Neural cell (in vitro differentiated cells): ENCODE measurements around the gene CNOT2. TPM values are rescaled to one million over a fixed set of nuclear protein-coding genes. Genes with fewer than 3 reads are reported as not detected.

Experiments
- H2AFZ ChIP-seq: fragments of 200-600, 300-800 bp; sonication (generic), shearing (Covaris generic); 2 replicates; pipeline ENCODE4 v1.6.0; 2014; ENCODE audit warnings: low read depth, mild to moderate bottlenecking, antibody characterized with exemption, low read length, moderate library complexity
- H3F3A ChIP-seq: fragments of 200-600 bp; shearing (Covaris generic); 2 replicates; pipeline ENCODE4 v1.6.1; 2016; ENCODE audit warnings: mild to moderate bottlenecking, moderate library complexity, mixed read lengths, antibody characterized with exemption, low read length; ENCODE audit not compliant: insufficient read depth, poor library complexity, severe bottlenecking
- H3K27ac ChIP-seq: fragments of 200-600, 300-800 bp; sonication (generic), shearing (Covaris generic); 2 replicates; pipeline ENCODE4 v1.5.1; 2014; ENCODE audit warnings: mild to moderate bottlenecking, low read length, moderate library complexity
- H3K27me3 ChIP-seq: fragments of 300-800, 200-600 bp; sonication (generic), shearing (Covaris generic); 2 replicates; pipeline ENCODE4 v1.6.0; 2014; ENCODE audit warnings: mild to moderate bottlenecking, low read depth, low read length, moderate library complexity; ENCODE audit not compliant: insufficient read depth
- H3K36me3 ChIP-seq: fragments of 300-800, 200-600 bp; sonication (generic), shearing (Covaris generic); 2 replicates; pipeline ENCODE4 v1.5.1; 2014; ENCODE audit warnings: mild to moderate bottlenecking, antibody characterized with exemption, low read length, moderate library complexity; ENCODE audit not compliant: insufficient read depth
- H3K4me2 ChIP-seq: fragments of 300-800, 200-600 bp; sonication (generic), shearing (Covaris generic); 2 replicates; pipeline ENCODE4 v1.6.0; 2014; ENCODE audit warnings: mild to moderate bottlenecking, low read length
- H3K4me3 ChIP-seq: fragments of 300-800, 200-600 bp; sonication (generic), shearing (Covaris generic); 2 replicates; pipeline ENCODE4 v1.5.1; 2014; ENCODE audit warnings: mild to moderate bottlenecking, low read length, moderate library complexity
- H3K79me2 ChIP-seq: fragments of 200-600 bp; shearing (Covaris generic); replicated peaks from 2 replicates; pipeline ENCODE4 v1.6.0; 2014; ENCODE audit warnings: mild to moderate bottlenecking, low read length, moderate library complexity; ENCODE audit not compliant: insufficient read depth
- H3K9ac ChIP-seq: fragments of 300-800, 200-600 bp; sonication (generic), shearing (Covaris generic); 2 replicates; pipeline ENCODE4 v1.6.1; 2016; ENCODE audit warnings: mild to moderate bottlenecking, low read length, mixed read lengths
- H3K9me2 ChIP-seq: fragments of 200-600 bp; shearing (Covaris generic); 2 replicates; pipeline ENCODE4 v1.6.1; 2016; ENCODE audit warnings: mild to moderate bottlenecking, low read length, mixed read lengths; ENCODE audit not compliant: insufficient read depth
- H3K9me3 ChIP-seq: fragments of 200-600, 300-800 bp; sonication (generic), shearing (Covaris generic); 2 replicates; pipeline ENCODE4 v1.6.1; 2016; ENCODE audit warnings: mild to moderate bottlenecking, mixed run types, low read length, moderate library complexity, mixed read lengths
- H4K20me1 ChIP-seq: fragments of 200-600 bp; shearing (Covaris generic); 2 replicates; pipeline ENCODE4 v1.6.1; 2016; ENCODE audit warnings: mild to moderate bottlenecking, mixed run types; ENCODE audit not compliant: insufficient read depth
- CTCF ChIP-seq: fragments of 450-650 bp; IDR thresholded peaks from 2 replicates; pipeline ENCODE4 v1.5.1; 2014; ENCODE audit warnings: antibody characterized with exemption, mild to moderate bottlenecking, moderate library complexity; ENCODE audit not compliant: poor library complexity, severe bottlenecking
- EP300 ChIP-seq: fragments of 450-650 bp; conservative IDR thresholded peaks from 2 replicates; pipeline ENCODE4 v1.6.1; 2014; ENCODE audit warnings: antibody characterized with exemption, mild to moderate bottlenecking, moderate library complexity; ENCODE audit not compliant: poor library complexity, severe bottlenecking
- EZH2 ChIP-seq: fragments of 200-600, 300-800 bp; shearing (Covaris generic), sonication (generic); IDR thresholded peaks from 2 replicates; pipeline ENCODE4 v1.6.1; 2014; ENCODE audit warnings: antibody characterized with exemption, low read length, borderline replicate concordance, mild to moderate bottlenecking; ENCODE audit not compliant: insufficient read depth, poor library complexity, severe bottlenecking
- MXI1 ChIP-seq: fragments of 450-650 bp; conservative IDR thresholded peaks from 2 replicates; pipeline ENCODE4 v1.6.1; 2014; ENCODE audit warnings: antibody characterized with exemption, mild to moderate bottlenecking; ENCODE audit not compliant: poor library complexity, severe bottlenecking
- POLR2AphosphoS5 ChIP-seq: IDR thresholded peaks from 2 replicates; pipeline ENCODE4 v1.6.1; 2012
- RAD21 ChIP-seq: fragments of 450-650 bp; conservative IDR thresholded peaks from 2 replicates; pipeline ENCODE4 v1.6.1; 2014; ENCODE audit warnings: antibody characterized with exemption, mild to moderate bottlenecking, moderate library complexity
- REST ChIP-seq: IDR thresholded peaks from 2 replicates; pipeline ENCODE4 v1.6.1; 2012; ENCODE audit warnings: borderline replicate concordance
- SMC3 ChIP-seq: fragments of 450-650 bp; conservative IDR thresholded peaks from 2 replicates; pipeline ENCODE4 v1.6.1; 2014; ENCODE audit warnings: antibody characterized with exemption, mild to moderate bottlenecking, moderate library complexity; ENCODE audit not compliant: poor library complexity
- TAF1 ChIP-seq: IDR thresholded peaks from 2 replicates; pipeline ENCODE4 v1.6.1; 2012; ENCODE audit warnings: low read depth
- polyA plus RNA-seq: library from polyadenylated mRNA; depleted of rRNA; stranded (reverse); fragments of >200 nt; gene quantifications from 2 replicates; pipeline ENCODE4 v1.2.3, GENCODE V29; 2014

CNOT2 gene
- polyA plus RNA-seq, 1 donor from 2014 or later: 158 TPM

- H3K4me3 ChIP-seq: no peak overlapping the region
- H3K9ac ChIP-seq: no peak overlapping the region
- TF ChIP-seq CTCF: no peak
- no peak for TF ChIP-seq REST
- no peak for TF ChIP-seq POLR2AphosphoS5
- TF ChIP-seq RAD21: no peak
- TF ChIP-seq EZH2: no peak
- TF ChIP-seq MXI1: no peak
- TF ChIP-seq SMC3: no peak
- TF ChIP-seq TAF1: no peak
- TF ChIP-seq EP300: no peak
- H3F3A ChIP-seq: no peaks in the 10 kb centered on the region
- no peaks in the 10 kb centered on the region for H3K9me2 ChIP-seq
- no peaks in the 10 kb centered on the region for H3K27me3 ChIP-seq
- no peak overlapping the region for H2AFZ ChIP-seq
- no peaks in the 10 kb centered on the region for H4K20me1 ChIP-seq
- H3K4me2 ChIP-seq: no peak overlapping the region
- H3K27ac ChIP-seq: no peak overlapping the region
- no peaks in the 10 kb centered on the region for H3K79me2 ChIP-seq
- H3K36me3 ChIP-seq: peaks cover 1% of the 10 kb centered on the region
- no peaks in the 10 kb centered on the region for H3K9me3 ChIP-seq
Observed at GRCh38 chr12:70314145-70314544, 70.9 kb downstream of the CNOT2 start.

DNA sequence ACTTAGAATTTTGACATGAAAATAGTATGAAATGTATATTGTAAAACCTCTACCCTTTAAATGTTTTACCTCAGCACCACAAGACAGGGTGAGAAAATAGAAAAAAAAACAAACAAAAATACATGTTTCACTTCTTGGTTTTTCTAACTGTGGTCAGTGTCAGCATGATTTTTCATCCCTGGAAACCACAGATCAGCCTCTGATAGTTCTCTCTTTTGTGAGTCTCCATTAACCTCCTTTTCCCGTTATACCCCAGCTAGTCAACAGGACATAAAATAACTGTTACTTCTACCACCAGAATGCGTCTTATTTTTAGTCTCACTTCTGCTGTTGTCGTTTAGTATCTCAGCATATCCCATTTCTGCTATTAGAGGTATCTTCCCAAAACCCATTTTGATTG, 74.5 kb downstream of the CNOT2 start:
- H3F3A ChIP-seq: no peaks in the 10 kb centered on the region
- peaks cover 5% of the 10 kb centered on the region for H3K79me2 ChIP-seq
- no peaks in the 10 kb centered on the region for H4K20me1 ChIP-seq
- no peaks in the 10 kb centered on the region for H3K27me3 ChIP-seq
- H3K9me3 ChIP-seq: no peaks in the 10 kb centered on the region
- no peak for TF ChIP-seq REST
- TF ChIP-seq EZH2: no peak
- TF ChIP-seq EP300: no peak
- no peak for TF ChIP-seq TAF1
- H3K4me2 ChIP-seq: no peak overlapping the region
- no peaks in the 10 kb centered on the region for H3K9me2 ChIP-seq
- H3K36me3 ChIP-seq: peaks cover 9% of the 10 kb centered on the region
- no peak overlapping the region for H2AFZ ChIP-seq
- no peak overlapping the region for H3K9ac ChIP-seq
- H3K4me3 ChIP-seq: no peak overlapping the region
- H3K27ac ChIP-seq: no peak overlapping the region
